Astrocyte of the cerebellum (primary cell): ENCODE data around the gene BCKDK.

Experiments
- DNase-seq: peaks from one replicate; pipeline ENCODE4 v3.0.0-alpha.2; 2011; ENCODE audit warnings: low read depth
- H3K4me3 ChIP-seq: 2 replicates; pipeline ENCODE4 v1.5.1; 2011; ENCODE audit warnings: mild to moderate bottlenecking, low read depth, low read length, moderate library complexity
- CTCF ChIP-seq: IDR thresholded peaks from 2 replicates; pipeline ENCODE4 v1.5.1; 2012; ENCODE audit warnings: low read length, low read depth, moderate library complexity, mild to moderate bottlenecking; ENCODE audit errors: missing control alignments
- in situ Hi-C: cut with HindIII; loops from 2 replicates; pipeline ENCODE4 v1.10.0; 2017; ENCODE audit warnings: low sequenced_read_pairs

The BCKDK gene

DNA sequence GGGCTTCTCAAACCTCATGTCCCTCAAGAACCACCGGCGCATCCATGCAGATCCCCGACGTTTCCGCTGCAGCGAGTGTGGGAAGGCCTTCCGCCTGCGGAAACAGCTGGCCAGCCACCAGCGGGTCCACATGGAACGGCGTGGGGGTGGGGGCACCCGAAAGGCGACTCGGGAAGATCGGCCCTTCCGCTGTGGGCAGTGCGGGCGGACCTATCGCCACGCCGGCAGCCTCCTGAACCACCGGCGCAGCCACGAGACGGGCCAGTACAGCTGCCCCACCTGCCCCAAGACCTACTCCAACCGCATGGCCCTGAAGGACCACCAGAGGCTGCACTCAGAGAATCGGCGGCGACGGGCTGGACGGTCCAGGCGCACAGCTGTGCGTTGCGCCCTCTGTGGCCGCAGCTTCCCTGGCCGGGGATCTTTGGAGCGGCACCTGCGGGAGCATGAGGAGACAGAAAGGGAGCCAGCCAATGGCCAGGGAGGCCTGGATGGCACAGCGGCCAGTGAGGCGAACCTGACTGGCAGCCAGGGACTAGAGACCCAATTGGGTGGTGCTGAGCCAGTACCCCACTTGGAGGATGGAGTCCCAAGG, 28.1 kb upstream of the BCKDK start:
- H3K4me3 ChIP-seq, result no peak overlapping the region
- no peak for DNase-seq
- no peak for TF ChIP-seq CTCF
- in situ Hi-C loops, result no loop called here

GRCh38 chr16:31080756-31081419, 27.3 kb upstream of the BCKDK start:
- TF ChIP-seq CTCF, result no peak
- H3K4me3 ChIP-seq, result no peak overlapping the region
- no peak for DNase-seq
- in situ Hi-C loops, result no loop called here

- H3K4me3 ChIP-seq, result no peak overlapping the region
- in situ Hi-C loops, result no loop called here
- DNase-seq, result no peak
- TF ChIP-seq CTCF, result no peak
Observed at GRCh38 chr16:31081428-31082351, 26.5 kb upstream of the BCKDK start.

- DNase-seq, result no peak
- in situ Hi-C loops, result no loop called here
Observed at GRCh38 chr16:31082368-31083045, 25.7 kb upstream of the BCKDK start.

DNA sequence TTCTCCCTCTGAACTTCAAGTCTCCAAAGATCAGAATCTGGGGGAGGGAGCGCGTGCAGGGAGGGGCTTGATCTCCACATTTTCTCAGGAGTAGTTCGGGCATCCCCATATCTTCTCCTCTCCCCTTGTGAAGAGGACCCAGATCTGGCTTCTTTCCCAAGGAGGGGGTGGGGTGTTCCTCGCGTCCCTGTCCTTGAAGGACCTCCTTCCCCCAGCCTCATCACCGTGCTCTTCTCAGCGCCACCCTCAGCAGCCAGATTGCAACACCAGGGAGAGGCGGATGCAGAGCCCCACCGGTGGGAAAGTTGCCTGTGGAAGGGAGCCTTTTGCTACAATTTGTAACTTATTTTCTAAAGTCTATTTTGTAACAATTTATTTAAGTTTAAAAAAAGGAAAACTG, 25.1 kb upstream of the BCKDK start:
- H3K4me3 ChIP-seq, result no peak overlapping the region
- DNase-seq, result no peak
- TF ChIP-seq CTCF, result no peak
- in situ Hi-C loops, result no loop called here

More at GRCh38 chr16:31082368-31083045, 25.7 kb upstream of the BCKDK start:
- TF ChIP-seq CTCF, result no peak
- no peak overlapping the region for H3K4me3 ChIP-seq

GRCh38 chr16:31083556-31083955, 24.6 kb upstream of the BCKDK start:
- no peak for DNase-seq
- TF ChIP-seq CTCF, result no peak
- H3K4me3 ChIP-seq, result no peak overlapping the region
- in situ Hi-C loops, result no loop called here
